ENCODE measurements around the gene STAT5B. TPM values are rescaled to one million over a fixed set of nuclear protein-coding genes. Genes with fewer than 3 reads are reported as not detected.

STAT5B gene
- total RNA-seq, 2 donors from 2014 or later: 35.7 to 51.4 TPM

- Histone ChIP-seq H3K9ac (ENCODE audit: extremely low read depth, low read length, poor library complexity, severe bottlenecking) (no peak overlapping the region), H3K9me3 (ENCODE audit: control insufficient read depth, low read length) (no peaks in the 10 kb centered on the region), H3K4me3 (ENCODE audit: low read length) (no peak overlapping the region), H3K4me1 (ENCODE audit: control insufficient read depth, insufficient read depth, low read length) (no peaks in the 10 kb centered on the region), H3K27me3 (ENCODE audit: control insufficient read depth, insufficient read depth, low read length, poor library complexity, severe bottlenecking) (no peaks in the 10 kb centered on the region), H3K36me3 (ENCODE audit: control insufficient read depth, insufficient read depth, low read length) (peaks cover 5% of the 10 kb centered on the region), H3K27ac (ENCODE audit: low read depth, low read length) (no peak overlapping the region)
- Mint-ChIP-seq H3K27ac (peak overlapping the region; percentile 11), H3K4me1 (peaks cover 30% of the 10 kb centered on the region), H3K36me3 (ENCODE audit: low read depth) (peaks cover 12% of the 10 kb centered on the region), H3K9me3 (no peaks in the 10 kb centered on the region), H3K27me3 (ENCODE audit: insufficient read depth) (no peaks in the 10 kb centered on the region), H3K4me3 (no peak overlapping the region)
- TF ChIP-seq CTCF (conservative IDR thresholded peaks at IDR 0.05): no peak
- 86 to 99% methylated on average over 8 to 14 of the region's 14 CpGs for WGBS, 2 experiments (ENCODE audit: insufficient coverage in 1 of 2, insufficient read length in 1 of 2)
- no peak for DNase-seq
Measured at GRCh38 chr17:42313773-42314566, 37.8 kb upstream of the STAT5B start.

GRCh38 chr17:42313389-42313772 is 37.2 kb upstream of the STAT5B start:
- H3K27me3 Mint-ChIP-seq (ENCODE audit: insufficient read depth): peaks cover 1% of the 10 kb centered on the region
- Histone ChIP-seq H3K27ac (ENCODE audit: low read depth, low read length) (no peak overlapping the region), H3K4me3 (ENCODE audit: low read length) (no peak overlapping the region), H3K4me1 (ENCODE audit: control insufficient read depth, insufficient read depth, low read length) (no peaks in the 10 kb centered on the region), H3K36me3 (ENCODE audit: control insufficient read depth, insufficient read depth, low read length) (peaks cover 5% of the 10 kb centered on the region), H3K9me3 (ENCODE audit: control insufficient read depth, low read length) (no peaks in the 10 kb centered on the region), H3K27me3 (ENCODE audit: control insufficient read depth, insufficient read depth, low read length, poor library complexity, severe bottlenecking) (no peaks in the 10 kb centered on the region), H3K9ac (ENCODE audit: extremely low read depth, low read length, poor library complexity, severe bottlenecking) (no peak overlapping the region)
- H3K4me3 Mint-ChIP-seq: no peak overlapping the region
- peak overlapping the region; percentile 11 for H3K27ac Mint-ChIP-seq
- peaks cover 30% of the 10 kb centered on the region for H3K4me1 Mint-ChIP-seq
- no peaks in the 10 kb centered on the region for H3K9me3 Mint-ChIP-seq
- WGBS, 2 experiments (ENCODE audit: insufficient coverage in 1 of 2, insufficient read length in 1 of 2): 90 to 100% methylated on average over 2 to 4 of the region's 4 CpGs
- TF ChIP-seq CTCF (conservative IDR thresholded peaks at IDR 0.05): no peak
- peaks cover 10% of the 10 kb centered on the region for H3K36me3 Mint-ChIP-seq (ENCODE audit: low read depth)
- no peak for DNase-seq

- Histone ChIP-seq H3K4me3 (ENCODE audit: low read length) (no peak overlapping the region), H3K27me3 (ENCODE audit: control insufficient read depth, insufficient read depth, low read length, poor library complexity, severe bottlenecking) (no peaks in the 10 kb centered on the region), H3K4me1 (ENCODE audit: control insufficient read depth, insufficient read depth, low read length) (no peaks in the 10 kb centered on the region), H3K9me3 (ENCODE audit: control insufficient read depth, low read length) (no peaks in the 10 kb centered on the region), H3K27ac (ENCODE audit: low read depth, low read length) (no peak overlapping the region), H3K36me3 (ENCODE audit: control insufficient read depth, insufficient read depth, low read length) (peaks cover 5% of the 10 kb centered on the region), H3K9ac (ENCODE audit: extremely low read depth, low read length, poor library complexity, severe bottlenecking) (no peak overlapping the region)
- peaks cover 1% of the 10 kb centered on the region for H3K27me3 Mint-ChIP-seq (ENCODE audit: insufficient read depth)
- TF ChIP-seq CTCF (conservative IDR thresholded peaks at IDR 0.05): peak; percentile 82
- H3K4me1 Mint-ChIP-seq: peaks cover 29% of the 10 kb centered on the region
- no peaks in the 10 kb centered on the region for H3K9me3 Mint-ChIP-seq
- H3K27ac Mint-ChIP-seq: no peak overlapping the region
- H3K4me3 Mint-ChIP-seq: peak overlapping the region; percentile 34
- WGBS, 2 experiments (ENCODE audit: insufficient coverage in 1 of 2, insufficient read length in 1 of 2): 36 to 86% methylated on average over 13 to 51 of the region's 54 CpGs
- DNase-seq: peak; percentile 98
- H3K36me3 Mint-ChIP-seq (ENCODE audit: low read depth): peaks cover 10% of the 10 kb centered on the region
Measured at GRCh38 chr17:42312285-42313130, 36.3 kb upstream of the STAT5B start.

Data from endodermal cell (in vitro differentiated cells).